ENCODE data around the gene DKK3. TPM values are rescaled to one million over a fixed set of nuclear protein-coding genes. Genes with fewer than 3 reads are reported as not detected.

DKK3 gene
- total and polyA plus RNA-seq, 2 experiments from 2014 or later: 16.8 to 31.1 TPM

DNA sequence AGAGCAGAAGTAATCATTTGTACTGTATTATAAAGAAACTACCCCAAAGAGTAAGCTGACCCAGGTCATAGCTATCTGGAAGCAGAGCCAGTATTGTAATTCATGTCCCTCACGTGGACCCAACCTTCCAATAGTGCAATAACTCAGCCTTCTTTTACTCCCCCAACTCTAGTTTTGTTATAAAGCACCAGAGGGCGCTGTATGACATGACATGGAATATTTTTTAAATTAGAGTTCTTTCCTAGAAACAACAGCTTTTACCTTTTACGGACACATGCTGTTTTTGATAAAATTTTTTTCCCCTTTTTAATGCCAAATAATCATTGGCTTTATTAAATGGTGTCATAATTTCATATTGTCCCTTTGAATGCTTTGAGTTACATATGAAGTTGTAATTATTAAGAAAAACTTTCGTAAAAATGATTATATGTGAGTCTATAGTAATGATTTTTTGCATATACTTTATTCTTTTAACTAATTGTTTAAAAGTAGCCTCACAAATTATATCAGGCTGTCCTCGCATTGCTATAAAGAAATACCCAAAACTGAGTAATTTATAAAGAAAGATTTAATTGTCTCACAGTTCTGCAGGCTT, 76.9 kb downstream of the DKK3 start:
- Mint-ChIP-seq H3K36me3 (ENCODE audit: low read depth) (peaks cover 16% of the 10 kb centered on the region; the same call in 2 of the 3 replicates), H3K4me1 (no peaks in the 10 kb centered on the region), H3K9me3 (peaks cover 4% of the 10 kb centered on the region; the same call in 2 of the 3 replicates), H3K27me3 (ENCODE audit: insufficient read depth, low read depth, poor library complexity) (no peaks in the 10 kb centered on the region), H3K27ac (no peak overlapping the region), H3K4me3 (no peak overlapping the region)
- no peak overlapping the region for H2AFZ ChIP-seq
- H4K20me1 ChIP-seq (replicated peaks; ENCODE audit: insufficient read depth): no peaks in the 10 kb centered on the region
- H3K4me3 ChIP-seq: no peak overlapping the region
- H3K4me2 ChIP-seq: no peak overlapping the region
- no peaks in the 10 kb centered on the region for H3F3A ChIP-seq (replicated peaks; ENCODE audit: low read depth)
- DNase-seq (ENCODE audit: low spot score): peak; percentile 75
- no peak overlapping the region for H3K27ac ChIP-seq (ENCODE audit: low read depth)
- H3K79me2 ChIP-seq (replicated peaks; ENCODE audit: insufficient read depth): no peaks in the 10 kb centered on the region
- H3K36me3 ChIP-seq (ENCODE audit: insufficient read depth): no peaks in the 10 kb centered on the region
- TF ChIP-seq, protein P1, sequence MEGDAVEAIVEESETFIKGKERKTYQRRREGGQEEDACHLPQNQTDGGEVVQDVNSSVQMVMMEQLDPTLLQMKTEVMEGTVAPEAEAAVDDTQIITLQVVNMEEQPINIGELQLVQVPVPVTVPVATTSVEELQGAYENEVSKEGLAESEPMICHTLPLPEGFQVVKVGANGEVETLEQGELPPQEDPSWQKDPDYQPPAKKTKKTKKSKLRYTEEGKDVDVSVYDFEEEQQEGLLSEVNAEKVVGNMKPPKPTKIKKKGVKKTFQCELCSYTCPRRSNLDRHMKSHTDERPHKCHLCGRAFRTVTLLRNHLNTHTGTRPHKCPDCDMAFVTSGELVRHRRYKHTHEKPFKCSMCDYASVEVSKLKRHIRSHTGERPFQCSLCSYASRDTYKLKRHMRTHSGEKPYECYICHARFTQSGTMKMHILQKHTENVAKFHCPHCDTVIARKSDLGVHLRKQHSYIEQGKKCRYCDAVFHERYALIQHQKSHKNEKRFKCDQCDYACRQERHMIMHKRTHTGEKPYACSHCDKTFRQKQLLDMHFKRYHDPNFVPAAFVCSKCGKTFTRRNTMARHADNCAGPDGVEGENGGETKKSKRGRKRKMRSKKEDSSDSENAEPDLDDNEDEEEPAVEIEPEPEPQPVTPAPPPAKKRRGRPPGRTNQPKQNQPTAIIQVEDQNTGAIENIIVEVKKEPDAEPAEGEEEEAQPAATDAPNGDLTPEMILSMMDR (conservative IDR thresholded peaks at IDR 0.05; ENCODE audit: low read depth in 2 of 2): peak; percentile 64 to 85
- TF ChIP-seq, protein P2, sequence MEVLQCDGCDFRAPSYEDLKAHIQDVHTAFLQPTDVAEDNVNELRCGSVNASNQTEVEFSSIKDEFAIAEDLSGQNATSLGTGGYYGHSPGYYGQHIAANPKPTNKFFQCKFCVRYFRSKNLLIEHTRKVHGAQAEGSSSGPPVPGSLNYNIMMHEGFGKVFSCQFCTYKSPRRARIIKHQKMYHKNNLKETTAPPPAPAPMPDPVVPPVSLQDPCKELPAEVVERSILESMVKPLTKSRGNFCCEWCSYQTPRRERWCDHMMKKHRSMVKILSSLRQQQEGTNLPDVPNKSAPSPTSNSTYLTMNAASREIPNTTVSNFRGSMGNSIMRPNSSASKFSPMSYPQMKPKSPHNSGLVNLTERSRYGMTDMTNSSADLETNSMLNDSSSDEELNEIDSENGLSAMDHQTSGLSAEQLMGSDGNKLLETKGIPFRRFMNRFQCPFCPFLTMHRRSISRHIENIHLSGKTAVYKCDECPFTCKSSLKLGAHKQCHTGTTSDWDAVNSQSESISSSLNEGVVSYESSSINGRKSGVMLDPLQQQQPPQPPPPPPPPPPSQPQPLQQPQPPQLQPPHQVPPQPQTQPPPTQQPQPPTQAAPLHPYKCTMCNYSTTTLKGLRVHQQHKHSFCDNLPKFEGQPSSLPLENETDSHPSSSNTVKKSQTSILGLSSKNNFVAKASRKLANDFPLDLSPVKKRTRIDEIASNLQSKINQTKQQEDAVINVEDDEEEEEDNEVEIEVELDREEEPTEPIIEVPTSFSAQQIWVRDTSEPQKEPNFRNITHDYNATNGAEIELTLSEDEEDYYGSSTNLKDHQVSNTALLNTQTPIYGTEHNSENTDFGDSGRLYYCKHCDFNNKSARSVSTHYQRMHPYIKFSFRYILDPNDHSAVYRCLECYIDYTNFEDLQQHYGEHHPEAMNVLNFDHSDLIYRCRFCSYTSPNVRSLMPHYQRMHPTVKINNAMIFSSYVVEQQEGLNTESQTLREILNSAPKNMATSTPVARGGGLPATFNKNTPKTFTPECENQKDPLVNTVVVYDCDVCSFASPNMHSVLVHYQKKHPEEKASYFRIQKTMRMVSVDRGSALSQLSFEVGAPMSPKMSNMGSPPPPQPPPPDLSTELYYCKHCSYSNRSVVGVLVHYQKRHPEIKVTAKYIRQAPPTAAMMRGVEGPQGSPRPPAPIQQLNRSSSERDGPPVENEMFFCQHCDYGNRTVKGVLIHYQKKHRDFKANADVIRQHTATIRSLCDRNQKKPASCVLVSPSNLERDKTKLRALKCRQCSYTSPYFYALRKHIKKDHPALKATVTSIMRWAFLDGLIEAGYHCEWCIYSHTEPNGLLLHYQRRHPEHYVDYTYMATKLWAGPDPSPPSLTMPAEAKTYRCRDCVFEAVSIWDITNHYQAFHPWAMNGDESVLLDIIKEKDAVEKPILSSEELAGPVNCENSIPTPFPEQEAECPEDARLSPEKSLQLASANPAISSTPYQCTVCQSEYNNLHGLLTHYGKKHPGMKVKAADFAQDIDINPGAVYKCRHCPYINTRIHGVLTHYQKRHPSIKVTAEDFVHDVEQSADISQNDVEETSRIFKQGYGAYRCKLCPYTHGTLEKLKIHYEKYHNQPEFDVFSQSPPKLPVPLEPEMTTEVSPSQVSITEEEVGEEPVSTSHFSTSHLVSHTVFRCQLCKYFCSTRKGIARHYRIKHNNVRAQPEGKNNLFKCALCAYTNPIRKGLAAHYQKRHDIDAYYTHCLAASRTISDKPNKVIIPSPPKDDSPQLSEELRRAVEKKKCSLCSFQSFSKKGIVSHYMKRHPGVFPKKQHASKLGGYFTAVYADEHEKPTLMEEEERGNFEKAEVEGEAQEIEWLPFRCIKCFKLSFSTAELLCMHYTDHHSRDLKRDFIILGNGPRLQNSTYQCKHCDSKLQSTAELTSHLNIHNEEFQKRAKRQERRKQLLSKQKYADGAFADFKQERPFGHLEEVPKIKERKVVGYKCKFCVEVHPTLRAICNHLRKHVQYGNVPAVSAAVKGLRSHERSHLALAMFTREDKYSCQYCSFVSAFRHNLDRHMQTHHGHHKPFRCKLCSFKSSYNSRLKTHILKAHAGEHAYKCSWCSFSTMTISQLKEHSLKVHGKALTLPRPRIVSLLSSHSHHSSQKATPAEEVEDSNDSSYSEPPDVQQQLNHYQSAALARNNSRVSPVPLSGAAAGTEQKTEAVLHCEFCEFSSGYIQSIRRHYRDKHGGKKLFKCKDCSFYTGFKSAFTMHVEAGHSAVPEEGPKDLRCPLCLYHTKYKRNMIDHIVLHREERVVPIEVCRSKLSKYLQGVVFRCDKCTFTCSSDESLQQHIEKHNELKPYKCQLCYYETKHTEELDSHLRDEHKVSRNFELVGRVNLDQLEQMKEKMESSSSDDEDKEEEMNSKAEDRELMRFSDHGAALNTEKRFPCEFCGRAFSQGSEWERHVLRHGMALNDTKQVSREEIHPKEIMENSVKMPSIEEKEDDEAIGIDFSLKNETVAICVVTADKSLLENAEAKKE (CRISPR knock-in tag; IDR thresholded peaks at IDR 0.05): no peak
- peak; percentile 56 for ATAC-seq
- H3K9me2 ChIP-seq (ENCODE audit: insufficient read depth): no peaks in the 10 kb centered on the region
- no peaks in the 10 kb centered on the region for H3K27me3 ChIP-seq (ENCODE audit: insufficient read depth)
- H3K4me1 ChIP-seq (ENCODE audit: insufficient read depth): no peaks in the 10 kb centered on the region

DNA sequence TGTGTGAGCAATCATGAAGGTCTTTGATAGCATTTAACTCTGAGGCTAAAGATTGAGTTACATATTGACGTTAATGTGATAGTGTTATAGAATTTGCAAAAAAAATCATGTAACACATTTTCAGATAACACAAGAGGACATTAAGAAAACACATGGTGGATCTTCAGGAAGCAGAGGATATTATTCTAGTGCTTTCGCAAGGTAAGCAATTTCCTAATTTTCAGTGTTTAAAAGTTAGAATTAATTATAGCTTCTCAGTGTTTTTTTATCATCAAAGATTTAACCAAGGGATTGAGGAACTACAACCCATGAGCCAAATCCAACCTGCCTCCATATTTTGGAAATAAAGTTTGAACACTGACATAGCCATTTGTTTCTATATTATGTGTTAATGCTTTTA, 78.5 kb downstream of the DKK3 start:
- Histone ChIP-seq H3K79me2 (replicated peaks; ENCODE audit: insufficient read depth) (no peaks in the 10 kb centered on the region), H3K36me3 (ENCODE audit: insufficient read depth) (no peaks in the 10 kb centered on the region), H2AFZ (no peak overlapping the region), H3K27ac (ENCODE audit: low read depth) (no peak overlapping the region), H3K4me1 (ENCODE audit: insufficient read depth) (no peaks in the 10 kb centered on the region), H3K27me3 (ENCODE audit: insufficient read depth) (no peaks in the 10 kb centered on the region), H4K20me1 (replicated peaks; ENCODE audit: insufficient read depth) (no peaks in the 10 kb centered on the region), H3F3A (replicated peaks; ENCODE audit: low read depth) (no peaks in the 10 kb centered on the region), H3K9me2 (ENCODE audit: insufficient read depth) (no peaks in the 10 kb centered on the region), H3K4me3 (no peak overlapping the region), H3K4me2 (no peak overlapping the region)
- DNase-seq (ENCODE audit: low spot score): no peak
- peaks cover 4% of the 10 kb centered on the region; the same call in 2 of the 3 replicates for H3K9me3 Mint-ChIP-seq
- H3K27ac Mint-ChIP-seq: peak overlapping the region; percentile 53; the same call in 1 of the 2 replicates
- no peak for ATAC-seq
- H3K36me3 Mint-ChIP-seq (ENCODE audit: low read depth): peaks cover 32% of the 10 kb centered on the region; the same call in 2 of the 3 replicates
- no peak overlapping the region for H3K4me3 Mint-ChIP-seq
- H3K4me1 Mint-ChIP-seq: no peaks in the 10 kb centered on the region
- peaks cover 5% of the 10 kb centered on the region for H3K27me3 Mint-ChIP-seq (ENCODE audit: insufficient read depth, low read depth, poor library complexity)
- TF ChIP-seq, protein P3, sequence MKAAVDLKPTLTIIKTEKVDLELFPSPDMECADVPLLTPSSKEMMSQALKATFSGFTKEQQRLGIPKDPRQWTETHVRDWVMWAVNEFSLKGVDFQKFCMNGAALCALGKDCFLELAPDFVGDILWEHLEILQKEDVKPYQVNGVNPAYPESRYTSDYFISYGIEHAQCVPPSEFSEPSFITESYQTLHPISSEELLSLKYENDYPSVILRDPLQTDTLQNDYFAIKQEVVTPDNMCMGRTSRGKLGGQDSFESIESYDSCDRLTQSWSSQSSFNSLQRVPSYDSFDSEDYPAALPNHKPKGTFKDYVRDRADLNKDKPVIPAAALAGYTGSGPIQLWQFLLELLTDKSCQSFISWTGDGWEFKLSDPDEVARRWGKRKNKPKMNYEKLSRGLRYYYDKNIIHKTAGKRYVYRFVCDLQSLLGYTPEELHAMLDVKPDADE (IDR thresholded peaks at IDR 0.05): no peak
- TF ChIP-seq, protein P1 (conservative IDR thresholded peaks at IDR 0.05; ENCODE audit: low read depth in 2 of 2): no peak
- TF ChIP-seq, protein P4, sequence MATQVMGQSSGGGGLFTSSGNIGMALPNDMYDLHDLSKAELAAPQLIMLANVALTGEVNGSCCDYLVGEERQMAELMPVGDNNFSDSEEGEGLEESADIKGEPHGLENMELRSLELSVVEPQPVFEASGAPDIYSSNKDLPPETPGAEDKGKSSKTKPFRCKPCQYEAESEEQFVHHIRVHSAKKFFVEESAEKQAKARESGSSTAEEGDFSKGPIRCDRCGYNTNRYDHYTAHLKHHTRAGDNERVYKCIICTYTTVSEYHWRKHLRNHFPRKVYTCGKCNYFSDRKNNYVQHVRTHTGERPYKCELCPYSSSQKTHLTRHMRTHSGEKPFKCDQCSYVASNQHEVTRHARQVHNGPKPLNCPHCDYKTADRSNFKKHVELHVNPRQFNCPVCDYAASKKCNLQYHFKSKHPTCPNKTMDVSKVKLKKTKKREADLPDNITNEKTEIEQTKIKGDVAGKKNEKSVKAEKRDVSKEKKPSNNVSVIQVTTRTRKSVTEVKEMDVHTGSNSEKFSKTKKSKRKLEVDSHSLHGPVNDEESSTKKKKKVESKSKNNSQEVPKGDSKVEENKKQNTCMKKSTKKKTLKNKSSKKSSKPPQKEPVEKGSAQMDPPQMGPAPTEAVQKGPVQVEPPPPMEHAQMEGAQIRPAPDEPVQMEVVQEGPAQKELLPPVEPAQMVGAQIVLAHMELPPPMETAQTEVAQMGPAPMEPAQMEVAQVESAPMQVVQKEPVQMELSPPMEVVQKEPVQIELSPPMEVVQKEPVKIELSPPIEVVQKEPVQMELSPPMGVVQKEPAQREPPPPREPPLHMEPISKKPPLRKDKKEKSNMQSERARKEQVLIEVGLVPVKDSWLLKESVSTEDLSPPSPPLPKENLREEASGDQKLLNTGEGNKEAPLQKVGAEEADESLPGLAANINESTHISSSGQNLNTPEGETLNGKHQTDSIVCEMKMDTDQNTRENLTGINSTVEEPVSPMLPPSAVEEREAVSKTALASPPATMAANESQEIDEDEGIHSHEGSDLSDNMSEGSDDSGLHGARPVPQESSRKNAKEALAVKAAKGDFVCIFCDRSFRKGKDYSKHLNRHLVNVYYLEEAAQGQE (IDR thresholded peaks at IDR 0.05; ENCODE audit: unreplicated experiment): no peak
